HFFc6 (cell line): ENCODE data around the gene SRRM2. TPM values are rescaled to one million over a fixed set of nuclear protein-coding genes. Genes with fewer than 3 reads are reported as not detected.

ENCODE experiments used
- DNase-seq: peaks from one replicate; pipeline ENCODE4 v3.0.0-alpha.2; 2018
- H3K27ac Mint-ChIP-seq: 2 replicates; pipeline ENCODE4 v1.8.0; 2020; ENCODE audit warnings: mild to moderate bottlenecking, mixed read lengths
- H3K27me3 Mint-ChIP-seq: 2 replicates; pipeline ENCODE4 v1.8.0; 2021; ENCODE audit warnings: mild to moderate bottlenecking, moderate library complexity, mixed read lengths; ENCODE audit not compliant: insufficient read depth
- H3K36me3 Mint-ChIP-seq: 2 replicates; pipeline ENCODE4 v1.8.0; 2021; ENCODE audit warnings: low read depth, mixed read lengths
- H3K4me1 Mint-ChIP-seq: 2 replicates; pipeline ENCODE4 v1.8.0; 2020; ENCODE audit warnings: low read depth, mixed read lengths
- H3K4me3 Mint-ChIP-seq: 2 replicates; pipeline ENCODE4 v1.8.0; 2020; ENCODE audit warnings: mild to moderate bottlenecking, moderate library complexity, mixed read lengths
- H3K9me3 Mint-ChIP-seq: 2 replicates; pipeline ENCODE4 v1.8.0; 2020; ENCODE audit warnings: mild to moderate bottlenecking, mixed read lengths
- CTCF ChIP-seq: fragments of 200-600 bp; sonication (generic); IDR thresholded peaks from 2 replicates; pipeline ENCODE4 v1.5.0; 2021; ENCODE audit warnings: antibody characterized with exemption, mild to moderate bottlenecking
- total RNA-seq, 6 experiments: library from RNA; stranded (reverse); fragmentation: NEBNext Ultra II Directional; extraction: Animal tissue kit (Norgen Biotek cat#: 25700); gene quantifications; 2 replicates in 1 of 6; 3 replicates in 5 of 6; pipeline ENCODE4 v1.2.3, GENCODE V29; 2021

The SRRM2 gene
- total RNA-seq, 6 experiments from 2014 or later = 223 to 317 (median 269) TPM

GRCh38 chr16:2709588-2709984, 42.9 kb upstream of the SRRM2 start:
- no peak for TF ChIP-seq CTCF
- Mint-ChIP-seq H3K36me3 (no peaks in the 10 kb centered on the region), H3K9me3 (no peaks in the 10 kb centered on the region), H3K4me1 (no peaks in the 10 kb centered on the region), H3K27ac (no peak overlapping the region), H3K27me3 (peaks cover 6% of the 10 kb centered on the region), H3K4me3 (no peak overlapping the region)
- no peak for DNase-seq

GRCh38 chr16:2710021-2710710, 42.3 kb upstream of the SRRM2 start:
- no peak for DNase-seq
- Mint-ChIP-seq H3K4me1 (no peaks in the 10 kb centered on the region), H3K27me3 (peaks cover 6% of the 10 kb centered on the region), H3K4me3 (no peak overlapping the region), H3K9me3 (no peaks in the 10 kb centered on the region), H3K27ac (no peak overlapping the region), H3K36me3 (no peaks in the 10 kb centered on the region)
- no peak for TF ChIP-seq CTCF

- H3K36me3 Mint-ChIP-seq = no peaks in the 10 kb centered on the region
- no peak for DNase-seq
- no peaks in the 10 kb centered on the region for H3K4me1 Mint-ChIP-seq
- peaks cover 6% of the 10 kb centered on the region for H3K27me3 Mint-ChIP-seq
- H3K27ac Mint-ChIP-seq = no peak overlapping the region; the same call in 1 of the 2 replicates
- TF ChIP-seq CTCF = no peak
- H3K9me3 Mint-ChIP-seq = no peaks in the 10 kb centered on the region
- no peak overlapping the region for H3K4me3 Mint-ChIP-seq
These were observed 41.7 kb upstream of the SRRM2 start for GRCh38 chr16:2710711-2711231.

GRCh38 chr16:2711370-2712062, 40.9 kb upstream of the SRRM2 start:
- H3K4me3 Mint-ChIP-seq = no peak overlapping the region
- no peak overlapping the region for H3K27ac Mint-ChIP-seq
- no peak for TF ChIP-seq CTCF
- no peaks in the 10 kb centered on the region for H3K4me1 Mint-ChIP-seq
- no peaks in the 10 kb centered on the region for H3K36me3 Mint-ChIP-seq
- DNase-seq = no peak
- H3K9me3 Mint-ChIP-seq = no peaks in the 10 kb centered on the region
- peaks cover 6% of the 10 kb centered on the region for H3K27me3 Mint-ChIP-seq

- Mint-ChIP-seq H3K27ac (no peak overlapping the region; the same call in 1 of the 2 replicates), H3K36me3 (no peaks in the 10 kb centered on the region), H3K4me3 (no peak overlapping the region), H3K4me1 (no peaks in the 10 kb centered on the region), H3K9me3 (no peaks in the 10 kb centered on the region), H3K27me3 (peaks cover 6% of the 10 kb centered on the region)
- no peak for TF ChIP-seq CTCF
- DNase-seq = no peak
These were observed 40.4 kb upstream of the SRRM2 start for GRCh38 chr16:2712063-2712441.
